HG02763 (cell line): ENCODE results near the gene KIAA0825.

Experiments used
- ATAC-seq: cut with Tn5 transposase; IDR thresholded peaks from one replicate; pipeline ENCODE4 v1.9.1; 2021; ENCODE audit warnings: mild to moderate bottlenecking, moderate library complexity; ENCODE audit not compliant: unreplicated experiment

Gene KIAA0825

DNA sequence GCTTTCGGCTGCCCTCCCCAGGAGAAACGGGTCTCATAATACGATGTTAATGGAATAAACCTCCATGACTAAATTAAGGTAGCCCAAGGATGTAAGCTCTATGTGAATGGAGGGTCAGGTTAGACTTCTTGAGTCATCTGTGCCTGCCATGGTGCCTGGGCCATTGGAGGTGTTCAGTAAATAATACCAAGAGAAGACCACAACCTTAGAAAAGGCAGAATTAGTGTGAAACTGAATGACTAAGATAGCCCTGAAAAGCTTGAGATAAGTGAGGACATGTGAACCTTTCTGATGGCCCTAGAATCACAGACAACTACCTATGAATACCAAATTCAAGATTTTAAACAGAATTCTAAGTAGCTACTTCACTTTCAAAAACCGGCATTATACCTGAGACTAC is 160.6 kb downstream of the KIAA0825 start:
- ATAC-seq = no peak

DNA sequence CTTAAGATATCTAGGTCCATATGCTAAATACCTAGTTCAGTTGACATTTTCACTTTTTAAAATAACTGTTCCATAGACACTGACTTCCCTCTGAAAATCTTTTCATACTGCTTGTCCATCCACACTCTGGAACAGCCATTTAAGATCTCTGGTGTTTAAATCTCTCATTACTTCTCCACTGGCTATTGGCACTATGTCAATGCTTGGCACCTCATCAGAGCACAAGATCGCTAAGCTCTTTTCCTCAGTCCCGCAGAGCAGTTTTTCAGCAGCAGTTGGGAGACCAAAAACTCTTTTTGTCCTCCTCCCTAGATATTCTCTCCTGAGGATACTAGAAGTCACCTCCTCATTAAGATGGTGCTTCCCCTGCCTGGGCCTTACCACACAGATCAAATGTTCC is 172.7 kb downstream of the KIAA0825 start:
- ATAC-seq = no peak

DNA sequence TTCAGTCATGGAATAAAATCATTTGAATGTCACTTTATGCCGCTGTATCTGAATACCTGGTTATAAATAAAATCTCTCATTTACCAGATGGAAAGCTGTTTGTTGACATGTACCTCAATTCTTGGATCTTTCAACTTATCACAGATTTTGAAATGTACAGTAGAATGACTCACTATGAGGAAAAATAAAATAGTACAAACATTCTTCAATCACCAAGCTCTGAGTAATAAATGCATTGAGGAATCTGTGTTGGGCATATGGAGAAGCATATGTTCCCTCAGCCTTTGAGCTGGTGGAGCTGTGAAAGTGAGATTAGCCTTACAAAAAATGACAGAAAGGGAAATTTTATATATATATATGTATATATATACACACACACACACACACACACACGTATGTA is 175.4 kb downstream of the KIAA0825 start:
- no peak for ATAC-seq

DNA sequence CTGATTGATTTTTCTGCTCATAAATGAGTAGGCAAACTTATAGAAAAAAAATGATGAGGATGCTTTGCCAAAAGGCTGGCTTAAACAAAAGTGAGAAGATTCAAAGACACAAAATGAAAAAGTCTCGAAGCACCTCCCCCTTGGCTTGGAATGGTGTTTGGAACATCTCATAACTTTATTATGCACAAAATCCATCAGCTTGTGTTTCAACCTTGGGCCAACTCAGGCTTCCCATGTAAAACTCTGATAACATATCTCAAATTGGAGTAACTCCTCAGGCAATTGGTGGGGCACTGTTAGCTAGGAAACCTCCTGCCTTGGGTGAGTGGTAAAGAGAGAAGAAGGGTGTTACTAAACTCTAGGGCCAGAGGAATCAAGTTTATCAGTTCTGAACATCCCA is 176.3 kb downstream of the KIAA0825 start:
- no peak for ATAC-seq

DNA sequence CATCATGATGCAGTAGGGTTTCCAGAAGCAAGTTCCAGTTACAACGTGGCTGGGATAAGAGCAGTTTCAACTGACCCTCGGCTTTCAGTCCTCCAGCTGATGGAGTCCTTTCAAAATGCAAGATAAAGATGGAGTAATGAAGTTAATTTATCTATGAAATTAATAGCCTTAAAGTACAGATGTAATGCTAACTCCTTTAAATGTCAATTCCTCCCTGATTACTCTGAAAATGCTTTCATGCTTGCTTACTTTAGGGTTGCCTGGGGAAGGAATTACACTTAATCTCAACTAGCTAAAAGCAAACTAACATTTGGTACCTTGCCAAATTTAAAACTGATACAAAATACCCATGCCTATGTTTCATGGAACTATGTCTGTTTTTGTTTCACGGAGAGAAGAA is 178.4 kb downstream of the KIAA0825 start:
- no peak for ATAC-seq

DNA sequence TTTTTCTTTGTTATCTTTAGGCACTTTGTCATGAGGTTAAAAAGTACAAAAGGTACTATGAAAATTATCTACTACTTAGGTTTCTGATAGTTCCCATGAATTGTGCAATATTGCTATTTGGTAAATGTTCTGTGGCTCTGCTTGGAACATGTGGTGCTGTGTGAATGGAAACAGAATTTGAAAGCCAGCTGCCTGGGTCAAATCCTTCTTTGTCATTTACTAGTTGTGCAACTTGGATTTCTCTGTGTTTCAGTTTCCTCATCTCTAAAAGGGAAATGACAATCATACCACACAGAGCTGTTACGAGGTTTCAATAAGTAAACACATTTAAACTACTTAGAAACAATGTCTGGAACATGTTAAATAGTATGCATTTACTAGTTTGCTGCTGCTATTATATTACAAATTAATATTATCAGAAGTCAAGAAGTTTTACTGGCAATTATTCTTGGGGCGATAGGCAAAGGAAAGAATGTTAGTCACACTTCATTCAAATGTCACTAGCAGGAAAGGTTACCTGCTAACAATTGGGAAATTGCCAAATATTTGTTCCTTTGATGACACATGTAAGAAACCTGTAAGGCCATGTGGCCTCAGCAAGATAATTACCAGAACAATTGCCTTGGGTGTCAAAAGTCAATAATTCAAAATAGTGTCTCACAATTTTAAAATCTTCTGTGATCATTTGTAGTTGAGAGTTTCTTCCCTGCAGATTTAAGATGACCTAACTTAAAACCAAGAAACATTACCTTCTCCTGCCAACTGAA is 184.8 kb downstream of the KIAA0825 start:
- ATAC-seq = no peak

DNA sequence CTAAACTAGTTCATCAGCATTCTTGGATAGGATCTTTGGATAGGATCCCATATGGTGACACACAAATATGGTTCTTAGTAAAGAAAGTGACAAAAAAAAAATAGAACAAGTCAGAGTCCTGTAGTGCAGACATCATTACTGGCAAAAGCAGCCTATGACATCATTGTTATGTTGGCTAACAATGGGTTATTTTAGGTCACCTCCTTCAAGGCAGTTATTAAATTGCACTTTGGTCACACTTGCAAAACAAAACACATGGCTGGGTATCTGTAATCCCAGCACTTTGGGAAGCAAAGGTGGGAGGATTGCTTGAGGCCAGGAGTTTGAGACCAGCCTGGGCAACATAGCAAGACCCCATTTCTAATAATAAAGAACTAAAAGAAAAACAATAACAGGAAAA is 185.9 kb downstream of the KIAA0825 start:
- no peak for ATAC-seq

DNA sequence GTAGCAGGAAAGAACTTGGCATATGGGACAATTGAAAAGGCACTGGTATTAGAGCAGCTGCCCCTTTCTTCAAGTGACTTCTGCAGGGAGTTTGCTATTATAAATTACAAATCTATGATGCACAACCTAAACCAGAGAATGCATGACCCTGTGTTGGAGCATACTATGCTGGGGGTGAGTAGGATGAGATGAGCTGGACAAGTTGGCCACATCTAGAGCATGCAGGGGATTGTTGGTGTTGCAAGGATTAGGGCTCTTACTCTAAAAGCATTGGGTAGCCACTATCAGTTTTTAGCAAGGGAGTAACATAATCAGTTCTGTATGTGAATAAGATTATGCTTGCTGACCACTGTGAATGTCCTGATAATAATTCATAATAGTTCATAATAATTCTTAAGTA is 186.7 kb downstream of the KIAA0825 start:
- ATAC-seq = no peak

DNA sequence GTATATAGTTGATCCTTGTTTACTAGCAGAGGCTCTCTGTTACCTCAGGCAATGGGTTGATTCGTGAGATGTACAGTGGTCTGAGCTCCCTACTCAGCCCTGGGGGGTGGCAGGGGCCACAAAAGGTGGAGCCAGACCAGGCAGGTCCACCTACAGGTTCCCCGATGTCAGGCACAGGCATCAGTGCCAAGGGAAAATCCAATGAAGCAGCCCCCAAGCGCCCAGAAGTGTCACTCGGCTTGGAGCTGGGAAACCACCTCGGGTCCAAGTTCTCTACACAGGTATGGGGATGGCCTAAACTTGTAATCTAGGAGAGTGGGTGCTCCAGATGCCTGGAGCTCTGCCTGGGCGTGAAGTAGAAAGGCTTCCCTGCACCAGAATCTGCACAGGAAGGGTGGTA is 188.8 kb downstream of the KIAA0825 start:
- ATAC-seq = no peak

DNA sequence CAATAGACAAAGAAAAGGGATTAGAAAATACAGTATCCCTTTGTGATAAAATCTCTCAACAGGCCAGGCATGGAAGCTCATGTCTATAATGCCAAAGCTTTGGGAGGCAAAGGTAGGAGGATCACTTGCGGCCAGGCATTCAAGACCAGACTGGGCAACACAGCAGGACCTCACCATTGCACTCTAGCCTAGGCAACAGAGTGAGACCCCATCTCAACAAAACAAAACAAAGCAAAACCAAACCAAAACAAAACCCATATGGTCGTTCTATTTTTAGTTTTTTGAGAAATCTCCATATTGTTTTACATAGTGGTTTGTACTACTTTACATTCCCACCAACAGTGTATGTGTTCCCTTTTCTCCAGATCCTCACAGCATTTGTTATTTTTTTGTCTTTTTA is 193.0 kb downstream of the KIAA0825 start:
- ATAC-seq = no peak

DNA sequence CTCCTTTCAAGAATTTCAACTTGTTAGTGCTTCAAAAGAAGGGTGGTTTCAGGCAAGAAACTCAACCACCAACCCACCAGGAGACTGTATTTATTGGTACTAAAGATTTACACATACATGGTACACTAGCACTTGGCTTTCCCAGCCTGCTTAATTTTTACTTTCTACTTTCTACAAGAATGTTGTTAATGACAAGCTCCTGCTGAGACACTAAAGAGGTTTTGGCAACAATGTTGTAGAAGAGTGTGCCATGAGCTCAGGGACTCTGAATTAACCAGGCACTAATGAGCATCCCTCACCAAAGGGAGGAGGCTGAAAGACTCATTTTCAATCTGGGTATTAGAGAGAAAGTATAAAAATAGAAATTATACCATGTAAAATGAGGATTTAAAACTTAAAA is 195.0 kb downstream of the KIAA0825 start:
- no peak for ATAC-seq

DNA sequence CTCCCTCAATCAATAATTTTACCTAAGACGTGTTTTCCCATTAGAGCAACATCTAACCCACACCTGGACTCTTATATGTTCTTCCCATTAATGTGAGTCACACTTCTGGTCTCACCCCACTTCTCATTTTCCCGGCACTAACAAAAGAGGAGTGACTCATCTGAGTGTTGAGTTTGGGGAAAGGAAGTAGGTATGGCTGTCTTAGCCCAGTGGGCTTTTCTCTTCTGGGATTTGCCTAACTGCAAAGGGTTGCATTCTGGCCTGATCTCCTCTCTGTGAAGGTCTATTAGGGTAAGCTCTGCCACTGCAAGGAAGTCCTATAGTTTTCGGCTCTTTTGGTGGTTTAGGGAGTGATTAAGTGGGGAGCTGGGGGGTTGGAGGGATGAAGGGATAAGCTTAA is 195.6 kb downstream of the KIAA0825 start:
- no peak for ATAC-seq

DNA sequence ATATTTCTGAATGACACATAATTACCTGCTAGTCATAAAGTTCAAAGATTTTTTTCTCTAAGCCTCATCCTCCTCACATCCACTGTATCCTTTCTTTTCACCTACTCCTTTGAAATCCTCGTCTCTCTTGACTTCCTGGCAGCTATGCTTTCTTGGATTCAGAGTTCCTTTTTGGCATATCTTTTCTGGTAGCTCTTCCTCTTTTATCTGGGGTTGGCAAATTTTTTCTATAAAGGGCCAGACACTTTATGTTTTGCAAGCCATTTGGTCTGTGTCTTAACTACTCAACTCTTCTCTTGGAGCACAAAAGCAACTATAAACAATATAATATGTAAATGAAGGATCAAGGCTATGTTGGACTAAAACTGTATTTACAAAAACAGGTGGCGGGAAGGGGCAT is 197.5 kb downstream of the KIAA0825 start:
- no peak for ATAC-seq

DNA sequence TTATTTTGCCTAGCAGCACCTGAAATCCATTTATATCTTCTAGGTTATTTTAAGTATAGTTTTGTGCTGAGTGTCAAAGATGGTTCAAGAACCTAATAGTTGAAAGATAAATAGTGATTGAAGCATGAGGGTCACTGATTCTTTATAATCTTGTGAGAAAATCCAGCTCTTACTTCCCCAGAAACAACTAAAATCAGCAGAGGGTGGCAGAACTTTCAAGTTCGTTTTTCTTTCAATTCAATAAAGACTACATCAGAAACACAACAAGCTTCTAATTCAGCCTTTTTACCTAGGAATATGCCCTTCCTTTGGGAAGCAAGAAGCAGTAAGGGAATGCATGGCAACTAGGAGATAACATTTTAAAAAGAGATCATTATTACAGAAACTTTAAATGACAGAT is 202.6 kb downstream of the KIAA0825 start:
- no peak for ATAC-seq

DNA sequence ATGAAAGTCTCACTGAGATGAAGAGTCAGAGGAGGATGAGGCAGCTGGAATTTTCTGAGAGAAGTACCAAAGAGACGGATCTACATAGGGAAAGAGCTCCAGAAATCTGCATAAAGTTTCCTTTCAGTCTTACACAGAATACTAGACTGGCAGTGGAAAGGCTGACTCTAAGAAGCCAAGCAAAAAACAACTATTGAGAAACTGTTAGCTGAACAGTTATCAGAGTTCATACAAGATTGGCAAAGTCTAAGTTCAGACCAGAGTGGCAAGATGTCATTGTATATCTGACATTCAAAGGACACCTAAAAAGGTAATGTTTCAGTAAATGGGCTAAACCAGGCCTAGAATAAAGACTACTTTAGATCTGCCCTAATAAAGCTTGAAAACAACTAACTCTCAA is 209.0 kb downstream of the KIAA0825 start:
- no peak for ATAC-seq

DNA sequence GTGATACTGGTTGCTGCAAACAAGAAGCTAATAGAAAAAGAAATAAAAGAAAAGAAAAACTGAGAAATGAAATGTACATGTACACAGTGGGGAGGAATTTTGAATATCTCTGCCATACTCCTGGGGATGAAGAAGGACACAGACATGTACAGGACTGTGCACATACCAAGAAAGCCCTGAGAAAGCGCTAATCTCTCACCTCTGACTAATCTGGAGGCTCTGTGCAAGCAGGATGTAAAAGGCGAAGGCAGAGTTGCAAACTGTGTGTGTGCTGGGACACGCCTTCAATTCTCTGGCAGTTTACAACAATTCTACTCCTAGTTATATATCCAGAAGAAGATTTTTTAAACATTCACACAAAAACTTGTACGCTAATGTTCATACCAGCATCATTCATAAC is 211.4 kb downstream of the KIAA0825 start:
- ATAC-seq = no peak

DNA sequence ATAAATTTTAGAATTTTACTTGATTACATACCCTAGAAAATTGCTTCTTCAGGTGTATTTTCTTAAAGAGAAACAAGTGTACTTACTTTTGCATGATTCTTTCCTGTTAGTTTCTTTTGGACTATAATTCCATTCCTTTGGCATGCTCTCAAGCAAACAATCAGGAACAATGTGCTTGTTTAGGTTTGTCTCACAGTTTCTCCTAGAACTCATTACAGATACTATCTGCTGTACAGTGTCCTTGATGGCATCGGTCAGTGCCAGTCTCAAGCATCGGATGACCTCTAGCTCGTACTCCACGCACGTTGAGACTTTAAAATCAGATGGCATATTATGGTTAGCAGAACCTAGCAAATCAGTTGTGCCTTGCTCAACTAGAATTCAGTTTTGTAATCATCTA is 214.9 kb downstream of the KIAA0825 start:
- ATAC-seq = no peak

DNA sequence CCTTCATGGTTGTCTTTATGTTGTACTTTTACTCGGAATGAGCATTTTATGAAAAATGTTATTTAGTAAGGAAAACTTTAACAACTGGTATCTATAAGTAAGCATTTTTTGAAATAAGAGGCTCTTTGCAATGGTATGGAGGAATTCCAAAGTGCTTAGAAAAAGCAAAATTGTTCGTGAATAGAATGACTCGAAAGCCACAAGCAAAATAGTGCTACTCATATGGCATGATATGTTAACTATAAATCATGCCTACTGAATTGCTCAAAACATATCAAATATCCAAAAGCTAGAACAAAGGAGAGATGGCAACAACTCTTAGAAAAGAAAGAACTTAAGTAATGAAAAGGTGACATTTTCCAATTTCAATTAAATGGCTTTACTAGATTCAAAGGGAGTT is 216.3 kb downstream of the KIAA0825 start:
- no peak for ATAC-seq

DNA sequence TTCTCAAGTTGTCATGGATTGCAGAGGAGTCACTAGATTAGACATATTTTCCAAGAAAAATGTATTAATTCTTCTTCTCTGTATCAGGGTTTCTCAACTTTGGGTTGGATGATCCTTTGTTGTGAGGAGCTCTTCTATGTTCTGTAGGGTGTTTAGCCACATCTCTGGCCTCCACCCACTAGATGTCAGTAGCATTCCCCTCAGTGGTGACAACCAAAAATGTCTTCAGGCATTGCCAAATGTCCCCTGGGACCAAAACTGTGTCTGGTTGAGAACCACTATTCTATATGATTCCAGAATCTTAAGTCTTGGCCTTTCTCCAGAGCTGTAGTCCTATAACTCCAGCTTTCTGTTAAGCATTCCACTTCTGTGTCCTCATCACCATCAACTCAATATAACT is 220.9 kb downstream of the KIAA0825 start:
- ATAC-seq = no peak

DNA sequence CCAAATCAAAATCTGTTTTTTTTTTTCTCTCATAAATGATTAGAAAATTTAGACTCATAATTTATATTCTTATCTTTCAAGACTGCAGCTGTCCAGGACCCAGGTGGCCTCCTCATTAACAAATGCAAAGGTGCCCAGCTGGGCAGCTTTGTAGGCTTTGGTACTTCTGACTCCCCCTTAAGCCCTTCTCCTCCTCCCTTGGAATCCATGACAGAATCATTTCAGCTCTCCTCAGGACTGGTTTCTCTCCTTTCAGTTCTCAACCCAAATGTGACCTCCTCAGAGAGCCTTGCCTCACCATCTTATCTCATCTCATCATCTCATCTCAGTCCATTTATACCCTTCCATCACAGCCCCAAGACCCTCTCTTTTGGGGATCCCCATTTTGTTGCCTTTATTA is 221.7 kb downstream of the KIAA0825 start:
- no peak for ATAC-seq

DNA sequence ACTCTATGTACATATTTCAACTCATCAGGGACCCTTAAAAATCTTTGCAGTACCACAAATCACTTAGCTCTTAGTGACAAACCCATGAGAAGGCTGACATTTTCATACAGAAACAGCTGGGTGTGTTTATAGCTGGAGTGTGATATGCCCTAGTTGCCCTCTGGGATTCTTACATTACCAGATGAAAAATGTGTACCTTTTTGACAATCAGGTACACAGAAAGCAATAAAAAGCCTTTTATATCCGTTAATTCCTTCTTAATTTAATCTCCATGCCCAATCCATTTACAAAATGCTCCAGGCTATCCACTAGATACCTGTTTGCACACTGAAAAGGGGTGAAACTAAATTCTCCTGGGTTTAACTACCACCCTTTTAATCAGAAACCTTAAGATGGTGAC is 222.9 kb downstream of the KIAA0825 start:
- ATAC-seq = no peak

DNA sequence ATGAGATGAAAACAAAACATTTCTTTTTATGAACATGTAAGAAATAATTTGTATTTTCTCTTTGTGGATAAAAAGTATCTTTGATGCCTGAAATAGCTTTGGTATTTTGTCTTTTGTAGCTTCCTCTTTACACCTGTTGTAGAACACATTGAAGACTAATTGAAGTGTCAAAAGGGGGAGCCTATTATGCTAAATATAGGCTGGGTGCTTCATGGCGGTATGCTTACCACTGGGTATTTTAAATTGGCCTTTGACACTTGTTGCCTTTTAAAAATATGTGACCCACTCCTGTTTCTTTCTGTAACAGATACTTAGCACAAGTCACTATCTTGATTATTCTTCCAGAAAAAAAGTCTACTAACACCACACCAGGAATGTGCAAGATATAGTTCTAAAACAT is 226.4 kb downstream of the KIAA0825 start:
- ATAC-seq = no peak

DNA sequence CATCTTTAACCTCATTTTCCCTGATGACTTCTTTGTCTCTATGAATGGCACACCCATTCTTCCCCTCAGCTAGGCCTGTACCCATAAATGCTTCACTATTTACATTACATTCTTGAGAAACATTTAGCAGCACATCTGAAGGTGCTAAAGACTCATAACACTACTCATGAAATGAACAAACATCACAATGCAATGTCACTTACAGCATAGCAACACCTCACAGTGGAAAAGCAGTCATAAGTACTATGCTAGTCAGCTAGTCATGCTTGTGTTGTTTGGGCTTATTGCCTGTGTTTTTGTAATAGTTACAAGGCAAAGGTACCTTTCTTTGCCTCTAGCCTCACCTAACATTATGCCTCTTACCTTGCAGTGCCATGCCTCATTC is 228.9 kb downstream of the KIAA0825 start:
- ATAC-seq = peak; percentile 54
